Left ventricle myocardium inferior (tissue), 1 donor: ENCODE measurements around the gene FABP1. TPM values are rescaled to one million over a fixed set of nuclear protein-coding genes. Genes with fewer than 3 reads are reported as not detected.

Source experiments
- DNase-seq: peaks from one replicate; pipeline ENCODE4 v3.0.0-alpha.2; 2020
- H3K27ac ChIP-seq: fragments of 200-600 bp; replicated peaks from 2 replicates; pipeline ENCODE4 v1.8.0; 2021
- H3K27me3 ChIP-seq: fragments of 200-600 bp; 2 replicates; pipeline ENCODE4 v1.8.0; 2021; ENCODE audit warnings: low read depth
- H3K36me3 ChIP-seq: fragments of 200-600 bp; 2 replicates; pipeline ENCODE4 v1.8.0; 2021
- H3K4me1 ChIP-seq: fragments of 200-600 bp; 2 replicates; pipeline ENCODE4 v1.8.0; 2021
- H3K4me3 ChIP-seq: fragments of 200-600 bp; 2 replicates; pipeline ENCODE4 v1.8.0; 2021; ENCODE audit warnings: mild to moderate bottlenecking, moderate library complexity
- H3K9me3 ChIP-seq: fragments of 200-600 bp; replicated peaks from 2 replicates; pipeline ENCODE4 v1.8.0; 2021
- intact Hi-C: fragments of 100-400 bp; cut with micrococcal nuclease; formaldehyde crosslinking; loops from one replicate; pipeline ENCODE4 v1.11.0; 2022
- total RNA-seq: library from RNA; stranded (reverse); fragmentation: NEBNext Ultra II Directional; extraction: Animal tissue kit (Norgen Biotek cat#: 25700); gene quantifications from one replicate; pipeline ENCODE4 v1.2.1, GENCODE V29; 2021
- TF ChIP-seq, protein P1 (sequence below): fragments of 200-600 bp; IDR thresholded peaks from 2 replicates; pipeline ENCODE4 v1.8.0; 2021; ENCODE audit warnings: antibody characterized with exemption, mild to moderate bottlenecking, borderline replicate concordance
- donor health status: DM: no; HTN: yes; CAD: no; lungs with severe emphysema.

FABP1 gene
- total RNA-seq, 1 donor from 2014 or later = not detected

DNA sequence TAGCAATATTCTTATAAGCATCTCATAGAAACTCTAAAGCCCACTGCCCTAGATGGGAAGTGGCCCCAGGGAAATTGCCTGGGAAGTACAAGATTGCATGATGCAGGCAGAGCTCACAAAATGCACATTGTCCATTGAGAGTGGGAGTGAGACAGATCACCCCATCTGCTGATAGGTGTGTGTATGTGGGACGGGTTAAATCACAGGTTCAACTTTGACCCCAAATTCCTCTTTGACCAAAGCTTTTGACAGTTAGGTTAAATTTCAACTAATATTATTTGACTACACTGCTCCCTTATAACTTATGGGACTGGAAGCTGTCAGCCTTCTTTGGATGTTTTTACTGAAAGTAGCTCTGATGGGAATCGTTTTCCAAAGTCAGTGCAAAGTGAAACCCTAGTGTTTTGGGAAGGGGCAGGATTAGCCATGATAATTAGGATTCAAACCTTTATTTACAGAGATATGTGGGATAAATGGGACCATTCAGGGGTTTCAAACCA is 11.4 kb upstream of the FABP1 start:
- H3K4me1 ChIP-seq = no peaks in the 10 kb centered on the region
- intact Hi-C loops = no loop called here
- TF ChIP-seq, protein P1, sequence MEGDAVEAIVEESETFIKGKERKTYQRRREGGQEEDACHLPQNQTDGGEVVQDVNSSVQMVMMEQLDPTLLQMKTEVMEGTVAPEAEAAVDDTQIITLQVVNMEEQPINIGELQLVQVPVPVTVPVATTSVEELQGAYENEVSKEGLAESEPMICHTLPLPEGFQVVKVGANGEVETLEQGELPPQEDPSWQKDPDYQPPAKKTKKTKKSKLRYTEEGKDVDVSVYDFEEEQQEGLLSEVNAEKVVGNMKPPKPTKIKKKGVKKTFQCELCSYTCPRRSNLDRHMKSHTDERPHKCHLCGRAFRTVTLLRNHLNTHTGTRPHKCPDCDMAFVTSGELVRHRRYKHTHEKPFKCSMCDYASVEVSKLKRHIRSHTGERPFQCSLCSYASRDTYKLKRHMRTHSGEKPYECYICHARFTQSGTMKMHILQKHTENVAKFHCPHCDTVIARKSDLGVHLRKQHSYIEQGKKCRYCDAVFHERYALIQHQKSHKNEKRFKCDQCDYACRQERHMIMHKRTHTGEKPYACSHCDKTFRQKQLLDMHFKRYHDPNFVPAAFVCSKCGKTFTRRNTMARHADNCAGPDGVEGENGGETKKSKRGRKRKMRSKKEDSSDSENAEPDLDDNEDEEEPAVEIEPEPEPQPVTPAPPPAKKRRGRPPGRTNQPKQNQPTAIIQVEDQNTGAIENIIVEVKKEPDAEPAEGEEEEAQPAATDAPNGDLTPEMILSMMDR = no peak
- DNase-seq = no peak
- H3K36me3 ChIP-seq = no peaks in the 10 kb centered on the region
- H3K4me3 ChIP-seq = no peak overlapping the region
- peaks cover 24% of the 10 kb centered on the region for H3K9me3 ChIP-seq
- peaks cover 8% of the 10 kb centered on the region for H3K27me3 ChIP-seq
- H3K27ac ChIP-seq = no peak overlapping the region

DNA sequence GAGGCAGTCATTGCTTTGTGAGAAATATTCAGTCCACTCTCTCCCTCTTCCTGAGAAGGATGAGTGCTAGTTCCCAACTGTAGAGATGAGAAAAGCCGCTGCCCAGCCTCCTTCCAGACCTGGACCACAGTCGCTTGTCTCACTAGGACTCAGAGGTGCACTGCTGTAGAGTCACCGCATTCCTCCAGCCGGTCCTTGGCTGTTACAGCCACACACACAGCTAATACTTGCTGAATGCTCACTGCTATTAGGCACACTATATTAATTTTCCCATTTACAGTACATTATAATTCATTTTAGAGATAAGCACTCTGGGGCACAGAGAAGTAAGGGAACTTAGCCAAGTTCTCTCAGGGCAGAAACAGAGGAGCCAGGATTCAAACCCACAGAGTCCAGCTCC is 10.0 kb upstream of the FABP1 start:
- TF ChIP-seq, protein P1 = no peak
- no peak for DNase-seq
- H3K9me3 ChIP-seq = peaks cover 17% of the 10 kb centered on the region
- no peaks in the 10 kb centered on the region for H3K36me3 ChIP-seq
- no peak overlapping the region for H3K27ac ChIP-seq
- H3K4me1 ChIP-seq = no peaks in the 10 kb centered on the region
- intact Hi-C loops = no loop called here
- H3K27me3 ChIP-seq = peaks cover 8% of the 10 kb centered on the region
- no peak overlapping the region for H3K4me3 ChIP-seq

DNA sequence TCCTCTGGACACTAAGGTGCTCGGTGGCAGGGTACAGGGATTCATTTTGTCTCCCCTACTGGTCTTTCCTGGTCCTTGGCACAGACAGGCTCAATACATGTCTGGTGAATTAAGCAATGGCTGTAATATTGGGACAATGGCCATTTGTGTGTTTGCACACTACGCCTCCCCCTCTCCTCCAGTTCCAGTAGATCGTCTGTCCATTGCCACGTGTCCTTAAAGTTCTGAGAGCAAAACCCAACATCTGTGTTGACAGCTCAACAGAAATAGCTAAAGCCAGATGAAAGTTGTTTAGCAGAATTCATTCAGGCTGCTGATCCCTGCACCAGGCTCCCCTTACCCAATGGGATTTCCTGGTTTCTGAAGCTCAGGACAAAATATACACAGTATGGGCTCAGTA is 9.0 kb upstream of the FABP1 start:
- no peak for DNase-seq
- TF ChIP-seq, protein P1 = no peak
- peaks cover 8% of the 10 kb centered on the region for H3K27me3 ChIP-seq
- no peak overlapping the region for H3K27ac ChIP-seq
- no peaks in the 10 kb centered on the region for H3K36me3 ChIP-seq
- H3K4me1 ChIP-seq = no peaks in the 10 kb centered on the region
- intact Hi-C loops = no loop called here
- H3K4me3 ChIP-seq = no peak overlapping the region
- H3K9me3 ChIP-seq = peaks cover 7% of the 10 kb centered on the region

DNA sequence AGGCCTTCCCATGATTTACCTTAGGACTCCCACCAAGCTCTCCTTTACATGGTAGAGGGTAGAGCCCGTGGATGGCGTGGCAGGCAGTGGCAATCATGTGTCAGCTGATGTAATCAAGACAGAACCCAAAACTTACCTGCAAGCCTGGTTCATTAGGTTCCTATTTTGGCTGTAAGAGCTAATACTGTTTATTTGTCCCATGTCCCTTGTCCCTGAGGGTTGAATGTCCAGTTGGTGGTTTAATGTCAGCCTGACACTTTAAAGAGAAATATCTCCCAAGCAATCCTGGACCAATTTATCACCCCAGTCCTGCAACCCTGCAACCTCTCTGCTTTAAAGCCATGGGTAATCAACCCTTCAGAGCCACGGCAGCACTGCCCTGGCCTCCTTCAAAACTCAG is 6.0 kb upstream of the FABP1 start:
- Histone ChIP-seq H3K9me3 (no peaks in the 10 kb centered on the region), H3K27ac (no peak overlapping the region), H3K36me3 (no peaks in the 10 kb centered on the region), H3K4me3 (no peak overlapping the region), H3K4me1 (no peaks in the 10 kb centered on the region), H3K27me3 (peaks cover 13% of the 10 kb centered on the region)
- TF ChIP-seq, protein P1 = no peak
- no peak for DNase-seq
- intact Hi-C loops = no loop called here

DNA sequence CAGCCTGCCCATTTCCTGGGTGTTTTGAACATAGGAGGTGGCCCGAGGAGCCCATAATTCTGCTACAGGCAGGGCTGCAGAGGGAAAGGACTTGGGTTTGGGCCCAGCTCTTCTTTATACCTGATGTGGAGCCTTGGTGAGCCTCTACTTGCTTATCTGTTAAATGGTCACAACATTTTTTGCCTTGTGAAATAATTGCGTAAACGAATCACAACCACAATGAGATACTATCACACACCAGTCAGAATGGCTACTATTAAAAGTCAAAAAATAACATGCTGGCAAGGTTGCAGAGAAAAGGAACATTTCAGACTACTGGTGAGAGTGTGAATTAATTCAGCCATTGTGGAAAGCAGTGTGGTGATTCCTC is 4.1 kb upstream of the FABP1 start:
- no peak for DNase-seq
- TF ChIP-seq, protein P1 = no peak
- Histone ChIP-seq H3K27me3 (peaks cover 25% of the 10 kb centered on the region), H3K4me3 (no peak overlapping the region), H3K9me3 (no peaks in the 10 kb centered on the region), H3K4me1 (no peaks in the 10 kb centered on the region), H3K27ac (no peak overlapping the region), H3K36me3 (no peaks in the 10 kb centered on the region)
- intact Hi-C loops = no loop called here
